Neural cell (in vitro differentiated cells): ENCODE data around the gene KCNQ1OT1. TPM values are rescaled to one million over a fixed set of nuclear protein-coding genes. Genes with fewer than 3 reads are reported as not detected.

Experiments used
- H2AFZ ChIP-seq: fragments of 200-600, 300-800 bp; sonication (generic), shearing (Covaris generic); 2 replicates; pipeline ENCODE4 v1.6.0; 2014; ENCODE audit warnings: low read depth, mild to moderate bottlenecking, antibody characterized with exemption, low read length, moderate library complexity
- H3F3A ChIP-seq: fragments of 200-600 bp; shearing (Covaris generic); 2 replicates; pipeline ENCODE4 v1.6.1; 2016; ENCODE audit warnings: mild to moderate bottlenecking, moderate library complexity, mixed read lengths, antibody characterized with exemption, low read length; ENCODE audit not compliant: insufficient read depth, poor library complexity, severe bottlenecking
- H3K27ac ChIP-seq: fragments of 200-600, 300-800 bp; sonication (generic), shearing (Covaris generic); 2 replicates; pipeline ENCODE4 v1.5.1; 2014; ENCODE audit warnings: mild to moderate bottlenecking, low read length, moderate library complexity
- H3K27me3 ChIP-seq: fragments of 300-800, 200-600 bp; sonication (generic), shearing (Covaris generic); 2 replicates; pipeline ENCODE4 v1.6.0; 2014; ENCODE audit warnings: mild to moderate bottlenecking, low read depth, low read length, moderate library complexity; ENCODE audit not compliant: insufficient read depth
- H3K36me3 ChIP-seq: fragments of 300-800, 200-600 bp; sonication (generic), shearing (Covaris generic); 2 replicates; pipeline ENCODE4 v1.5.1; 2014; ENCODE audit warnings: mild to moderate bottlenecking, antibody characterized with exemption, low read length, moderate library complexity; ENCODE audit not compliant: insufficient read depth
- H3K4me2 ChIP-seq: fragments of 300-800, 200-600 bp; sonication (generic), shearing (Covaris generic); 2 replicates; pipeline ENCODE4 v1.6.0; 2014; ENCODE audit warnings: mild to moderate bottlenecking, low read length
- H3K4me3 ChIP-seq: fragments of 300-800, 200-600 bp; sonication (generic), shearing (Covaris generic); 2 replicates; pipeline ENCODE4 v1.5.1; 2014; ENCODE audit warnings: mild to moderate bottlenecking, low read length, moderate library complexity
- H3K79me2 ChIP-seq: fragments of 200-600 bp; shearing (Covaris generic); replicated peaks from 2 replicates; pipeline ENCODE4 v1.6.0; 2014; ENCODE audit warnings: mild to moderate bottlenecking, low read length, moderate library complexity; ENCODE audit not compliant: insufficient read depth
- H3K9ac ChIP-seq: fragments of 300-800, 200-600 bp; sonication (generic), shearing (Covaris generic); 2 replicates; pipeline ENCODE4 v1.6.1; 2016; ENCODE audit warnings: mild to moderate bottlenecking, low read length, mixed read lengths
- H3K9me2 ChIP-seq: fragments of 200-600 bp; shearing (Covaris generic); 2 replicates; pipeline ENCODE4 v1.6.1; 2016; ENCODE audit warnings: mild to moderate bottlenecking, low read length, mixed read lengths; ENCODE audit not compliant: insufficient read depth
- H3K9me3 ChIP-seq: fragments of 200-600, 300-800 bp; sonication (generic), shearing (Covaris generic); 2 replicates; pipeline ENCODE4 v1.6.1; 2016; ENCODE audit warnings: mild to moderate bottlenecking, mixed run types, low read length, moderate library complexity, mixed read lengths
- H4K20me1 ChIP-seq: fragments of 200-600 bp; shearing (Covaris generic); 2 replicates; pipeline ENCODE4 v1.6.1; 2016; ENCODE audit warnings: mild to moderate bottlenecking, mixed run types; ENCODE audit not compliant: insufficient read depth
- EP300 ChIP-seq: fragments of 450-650 bp; conservative IDR thresholded peaks from 2 replicates; pipeline ENCODE4 v1.6.1; 2014; ENCODE audit warnings: antibody characterized with exemption, mild to moderate bottlenecking, moderate library complexity; ENCODE audit not compliant: poor library complexity, severe bottlenecking
- EZH2 ChIP-seq: fragments of 200-600, 300-800 bp; shearing (Covaris generic), sonication (generic); IDR thresholded peaks from 2 replicates; pipeline ENCODE4 v1.6.1; 2014; ENCODE audit warnings: antibody characterized with exemption, low read length, borderline replicate concordance, mild to moderate bottlenecking; ENCODE audit not compliant: insufficient read depth, poor library complexity, severe bottlenecking
- MXI1 ChIP-seq: fragments of 450-650 bp; conservative IDR thresholded peaks from 2 replicates; pipeline ENCODE4 v1.6.1; 2014; ENCODE audit warnings: antibody characterized with exemption, mild to moderate bottlenecking; ENCODE audit not compliant: poor library complexity, severe bottlenecking
- POLR2AphosphoS5 ChIP-seq: IDR thresholded peaks from 2 replicates; pipeline ENCODE4 v1.6.1; 2012
- RAD21 ChIP-seq: fragments of 450-650 bp; conservative IDR thresholded peaks from 2 replicates; pipeline ENCODE4 v1.6.1; 2014; ENCODE audit warnings: antibody characterized with exemption, mild to moderate bottlenecking, moderate library complexity
- SMC3 ChIP-seq: fragments of 450-650 bp; conservative IDR thresholded peaks from 2 replicates; pipeline ENCODE4 v1.6.1; 2014; ENCODE audit warnings: antibody characterized with exemption, mild to moderate bottlenecking, moderate library complexity; ENCODE audit not compliant: poor library complexity
- TAF1 ChIP-seq: IDR thresholded peaks from 2 replicates; pipeline ENCODE4 v1.6.1; 2012; ENCODE audit warnings: low read depth
- polyA plus RNA-seq: library from polyadenylated mRNA; depleted of rRNA; stranded (reverse); fragments of >200 nt; gene quantifications from 2 replicates; pipeline ENCODE4 v1.2.3, GENCODE V29; 2014
- TF ChIP-seq, protein P1 (sequence below): IDR thresholded peaks from 2 replicates; pipeline ENCODE4 v1.6.1; 2012; ENCODE audit warnings: borderline replicate concordance
- TF ChIP-seq, protein P2 (sequence below): fragments of 450-650 bp; IDR thresholded peaks from 2 replicates; pipeline ENCODE4 v1.5.1; 2014; ENCODE audit warnings: antibody characterized with exemption, mild to moderate bottlenecking, moderate library complexity; ENCODE audit not compliant: poor library complexity, severe bottlenecking

The KCNQ1OT1 gene
- polyA plus RNA-seq, 1 donor from 2014 or later: 0.12 TPM

DNA sequence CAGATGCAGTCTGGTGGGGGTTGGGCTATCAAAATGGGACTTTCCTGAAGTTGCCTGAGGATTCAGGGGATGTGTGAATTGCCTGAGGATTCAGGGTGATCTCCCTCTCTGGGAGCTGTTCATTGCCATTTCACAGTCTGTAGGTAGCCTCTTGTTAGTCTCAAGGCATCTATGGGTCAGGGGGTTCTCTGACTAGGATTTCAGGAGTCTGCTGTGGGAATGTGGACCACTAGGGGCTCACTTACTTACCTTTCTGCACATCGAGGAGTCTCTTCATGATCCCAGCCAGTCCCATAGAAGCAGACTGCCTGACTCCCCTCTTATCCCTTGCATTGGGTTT is 54.0 kb downstream of the KCNQ1OT1 start:
- no peaks in the 10 kb centered on the region for H3F3A ChIP-seq
- no peak overlapping the region for H3K4me3 ChIP-seq
- no peaks in the 10 kb centered on the region for H4K20me1 ChIP-seq
- H3K27me3 ChIP-seq: no peaks in the 10 kb centered on the region
- no peak overlapping the region for H3K27ac ChIP-seq
- no peaks in the 10 kb centered on the region for H3K36me3 ChIP-seq
- peaks cover 12% of the 10 kb centered on the region for H3K9me3 ChIP-seq
- no peak for TF ChIP-seq EP300
- no peak for TF ChIP-seq MXI1
- TF ChIP-seq TAF1: no peak
- TF ChIP-seq, protein P1, sequence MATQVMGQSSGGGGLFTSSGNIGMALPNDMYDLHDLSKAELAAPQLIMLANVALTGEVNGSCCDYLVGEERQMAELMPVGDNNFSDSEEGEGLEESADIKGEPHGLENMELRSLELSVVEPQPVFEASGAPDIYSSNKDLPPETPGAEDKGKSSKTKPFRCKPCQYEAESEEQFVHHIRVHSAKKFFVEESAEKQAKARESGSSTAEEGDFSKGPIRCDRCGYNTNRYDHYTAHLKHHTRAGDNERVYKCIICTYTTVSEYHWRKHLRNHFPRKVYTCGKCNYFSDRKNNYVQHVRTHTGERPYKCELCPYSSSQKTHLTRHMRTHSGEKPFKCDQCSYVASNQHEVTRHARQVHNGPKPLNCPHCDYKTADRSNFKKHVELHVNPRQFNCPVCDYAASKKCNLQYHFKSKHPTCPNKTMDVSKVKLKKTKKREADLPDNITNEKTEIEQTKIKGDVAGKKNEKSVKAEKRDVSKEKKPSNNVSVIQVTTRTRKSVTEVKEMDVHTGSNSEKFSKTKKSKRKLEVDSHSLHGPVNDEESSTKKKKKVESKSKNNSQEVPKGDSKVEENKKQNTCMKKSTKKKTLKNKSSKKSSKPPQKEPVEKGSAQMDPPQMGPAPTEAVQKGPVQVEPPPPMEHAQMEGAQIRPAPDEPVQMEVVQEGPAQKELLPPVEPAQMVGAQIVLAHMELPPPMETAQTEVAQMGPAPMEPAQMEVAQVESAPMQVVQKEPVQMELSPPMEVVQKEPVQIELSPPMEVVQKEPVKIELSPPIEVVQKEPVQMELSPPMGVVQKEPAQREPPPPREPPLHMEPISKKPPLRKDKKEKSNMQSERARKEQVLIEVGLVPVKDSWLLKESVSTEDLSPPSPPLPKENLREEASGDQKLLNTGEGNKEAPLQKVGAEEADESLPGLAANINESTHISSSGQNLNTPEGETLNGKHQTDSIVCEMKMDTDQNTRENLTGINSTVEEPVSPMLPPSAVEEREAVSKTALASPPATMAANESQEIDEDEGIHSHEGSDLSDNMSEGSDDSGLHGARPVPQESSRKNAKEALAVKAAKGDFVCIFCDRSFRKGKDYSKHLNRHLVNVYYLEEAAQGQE: no peak
- TF ChIP-seq RAD21: no peak
- no peak for TF ChIP-seq EZH2
- no peak for TF ChIP-seq SMC3
- TF ChIP-seq POLR2AphosphoS5: no peak
- TF ChIP-seq, protein P2, sequence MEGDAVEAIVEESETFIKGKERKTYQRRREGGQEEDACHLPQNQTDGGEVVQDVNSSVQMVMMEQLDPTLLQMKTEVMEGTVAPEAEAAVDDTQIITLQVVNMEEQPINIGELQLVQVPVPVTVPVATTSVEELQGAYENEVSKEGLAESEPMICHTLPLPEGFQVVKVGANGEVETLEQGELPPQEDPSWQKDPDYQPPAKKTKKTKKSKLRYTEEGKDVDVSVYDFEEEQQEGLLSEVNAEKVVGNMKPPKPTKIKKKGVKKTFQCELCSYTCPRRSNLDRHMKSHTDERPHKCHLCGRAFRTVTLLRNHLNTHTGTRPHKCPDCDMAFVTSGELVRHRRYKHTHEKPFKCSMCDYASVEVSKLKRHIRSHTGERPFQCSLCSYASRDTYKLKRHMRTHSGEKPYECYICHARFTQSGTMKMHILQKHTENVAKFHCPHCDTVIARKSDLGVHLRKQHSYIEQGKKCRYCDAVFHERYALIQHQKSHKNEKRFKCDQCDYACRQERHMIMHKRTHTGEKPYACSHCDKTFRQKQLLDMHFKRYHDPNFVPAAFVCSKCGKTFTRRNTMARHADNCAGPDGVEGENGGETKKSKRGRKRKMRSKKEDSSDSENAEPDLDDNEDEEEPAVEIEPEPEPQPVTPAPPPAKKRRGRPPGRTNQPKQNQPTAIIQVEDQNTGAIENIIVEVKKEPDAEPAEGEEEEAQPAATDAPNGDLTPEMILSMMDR: no peak
- no peaks in the 10 kb centered on the region for H3K79me2 ChIP-seq
- no peaks in the 10 kb centered on the region for H3K9me2 ChIP-seq
- H2AFZ ChIP-seq: no peak overlapping the region
- H3K4me2 ChIP-seq: no peak overlapping the region
- no peak overlapping the region for H3K9ac ChIP-seq

DNA sequence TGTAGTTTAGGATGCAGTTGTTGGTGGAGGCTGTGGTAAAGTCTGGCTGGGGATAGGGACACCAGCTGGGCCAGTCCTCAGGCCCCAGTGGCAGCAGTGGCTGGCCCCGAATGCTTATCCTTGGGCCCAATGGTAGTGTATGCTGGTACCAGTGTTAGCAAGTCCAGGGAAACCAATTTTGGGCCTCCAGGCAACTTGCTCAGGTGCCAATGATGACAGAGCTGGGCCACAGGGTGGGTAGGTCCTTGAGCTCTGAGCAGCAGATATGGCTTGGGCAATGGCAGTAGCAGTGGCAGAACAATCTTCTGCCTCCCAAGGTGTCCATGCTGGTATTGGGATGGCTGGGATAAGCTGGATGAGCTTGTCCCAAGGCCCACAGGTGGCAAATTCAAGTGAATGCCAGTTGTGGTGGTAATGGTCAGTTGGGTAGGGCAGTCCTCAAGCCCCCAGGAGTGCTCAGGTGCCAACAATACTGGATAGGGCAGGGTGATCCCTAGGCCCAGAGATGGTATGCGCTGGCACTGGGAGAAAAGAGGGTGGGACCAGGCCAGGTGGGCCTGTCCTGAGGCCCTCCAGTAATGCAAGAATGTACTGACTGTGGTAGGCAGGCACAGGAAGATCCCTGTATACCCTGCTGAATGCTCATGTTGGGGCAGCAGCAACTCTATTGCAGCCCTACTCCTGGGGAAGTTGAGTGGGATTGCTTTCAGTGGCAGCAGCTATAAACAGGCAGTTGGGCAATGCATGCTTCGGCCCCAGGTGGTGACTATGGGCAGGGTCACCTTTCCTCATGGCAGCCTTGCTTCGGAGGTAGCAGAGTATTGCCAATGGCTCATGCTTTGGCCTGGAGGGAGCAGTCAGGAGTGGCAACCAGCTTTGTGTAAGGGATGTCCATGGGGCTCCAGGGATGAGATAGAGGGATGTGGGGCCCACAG is 54.7 kb downstream of the KCNQ1OT1 start:
- H3K4me2 ChIP-seq: no peak overlapping the region
- H3K27me3 ChIP-seq: no peaks in the 10 kb centered on the region
- H3F3A ChIP-seq: no peaks in the 10 kb centered on the region
- TF ChIP-seq TAF1 (no peak), RAD21 (no peak), EZH2 (no peak), EP300 (no peak), SMC3 (no peak), POLR2AphosphoS5 (no peak), MXI1 (no peak)
- TF ChIP-seq, protein P2: no peak
- TF ChIP-seq, protein P1: no peak
- H3K36me3 ChIP-seq: no peaks in the 10 kb centered on the region
- no peaks in the 10 kb centered on the region for H4K20me1 ChIP-seq
- H2AFZ ChIP-seq: no peak overlapping the region
- no peak overlapping the region for H3K27ac ChIP-seq
- H3K4me3 ChIP-seq: no peak overlapping the region
- H3K9me2 ChIP-seq: no peaks in the 10 kb centered on the region
- no peaks in the 10 kb centered on the region for H3K79me2 ChIP-seq
- H3K9ac ChIP-seq: no peak overlapping the region
- peaks cover 12% of the 10 kb centered on the region for H3K9me3 ChIP-seq
